Measurements from ENCODE around the gene NELL2.

GRCh38 chr12:44616402-44616801 lies 259.7 kb downstream of the NELL2 start:
- no peak for TF ChIP-seq REST (IDR thresholded peaks at IDR 0.05; ENCODE audit: low read depth)
- TF ChIP-seq ELF1 (IDR thresholded peaks at IDR 0.05; ENCODE audit: borderline replicate concordance, low read depth), result no peak
- no peak for TF ChIP-seq CTCF (IDR thresholded peaks at IDR 0.05 in 2 of 3, conservative IDR thresholded peaks at IDR 0.05 in 1 of 3; ENCODE audit: borderline replicate concordance in 1 of 3, insufficient read depth in 1 of 3, low read depth in 2 of 3, low read length in 2 of 3)
- TF ChIP-seq JUND (IDR thresholded peaks at IDR 0.05), result no peak
- no peak for TF ChIP-seq POLR2AphosphoS5 (IDR thresholded peaks at IDR 0.05; ENCODE audit: low read depth, low read length)
- TF ChIP-seq EZH2 (IDR thresholded peaks at IDR 0.05), result no peak
- no peak for TF ChIP-seq SIN3A (IDR thresholded peaks at IDR 0.05; ENCODE audit: low read depth)
- TF ChIP-seq POLR2A (IDR thresholded peaks at IDR 0.05; ENCODE audit: borderline replicate concordance, extremely low read depth, insufficient read depth, insufficient read length), result no peak
- no peak for TF ChIP-seq RAD21 (IDR thresholded peaks at IDR 0.05; ENCODE audit: low read depth)
- no peak for TF ChIP-seq SP1 (IDR thresholded peaks at IDR 0.05; ENCODE audit: low read depth)
- TF ChIP-seq YY1 (IDR thresholded peaks at IDR 0.05; ENCODE audit: extremely low read depth, insufficient replicate concordance, low read depth, low read length), result no peak
- no peak for TF ChIP-seq EZH2phosphoT487 (IDR thresholded peaks at IDR 0.05; ENCODE audit: borderline replicate concordance)
- no peak for TF ChIP-seq CEBPB (IDR thresholded peaks at IDR 0.05; ENCODE audit: low read depth)
- TF ChIP-seq TCF7L2 (IDR thresholded peaks at IDR 0.05; ENCODE audit: borderline replicate concordance, extremely low read depth, insufficient read depth, insufficient read length), result no peak

Data from HCT116 (cell line).